Activated T-helper 1 cell treated with Interleukin-2 at 50 U/mL for 16 hours (primary cell): ENCODE results near the gene DRAM1.
A peak's percentile ranks its signal among the peaks of the same experiment; 100 is the strongest.
"Not testable (repeated sequence)": the region's sequence is repeated elsewhere in the genome, so short reads cannot be mapped to it uniquely, and the experiment has no call there.

Experiments used
- DNase-seq: peaks from one replicate; pipeline ENCODE4 v3.0.0-alpha.2; 2020; ENCODE audit warnings: low read depth

DRAM1 gene, protein sequence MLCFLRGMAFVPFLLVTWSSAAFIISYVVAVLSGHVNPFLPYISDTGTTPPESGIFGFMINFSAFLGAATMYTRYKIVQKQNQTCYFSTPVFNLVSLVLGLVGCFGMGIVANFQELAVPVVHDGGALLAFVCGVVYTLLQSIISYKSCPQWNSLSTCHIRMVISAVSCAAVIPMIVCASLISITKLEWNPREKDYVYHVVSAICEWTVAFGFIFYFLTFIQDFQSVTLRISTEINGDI

DNA sequence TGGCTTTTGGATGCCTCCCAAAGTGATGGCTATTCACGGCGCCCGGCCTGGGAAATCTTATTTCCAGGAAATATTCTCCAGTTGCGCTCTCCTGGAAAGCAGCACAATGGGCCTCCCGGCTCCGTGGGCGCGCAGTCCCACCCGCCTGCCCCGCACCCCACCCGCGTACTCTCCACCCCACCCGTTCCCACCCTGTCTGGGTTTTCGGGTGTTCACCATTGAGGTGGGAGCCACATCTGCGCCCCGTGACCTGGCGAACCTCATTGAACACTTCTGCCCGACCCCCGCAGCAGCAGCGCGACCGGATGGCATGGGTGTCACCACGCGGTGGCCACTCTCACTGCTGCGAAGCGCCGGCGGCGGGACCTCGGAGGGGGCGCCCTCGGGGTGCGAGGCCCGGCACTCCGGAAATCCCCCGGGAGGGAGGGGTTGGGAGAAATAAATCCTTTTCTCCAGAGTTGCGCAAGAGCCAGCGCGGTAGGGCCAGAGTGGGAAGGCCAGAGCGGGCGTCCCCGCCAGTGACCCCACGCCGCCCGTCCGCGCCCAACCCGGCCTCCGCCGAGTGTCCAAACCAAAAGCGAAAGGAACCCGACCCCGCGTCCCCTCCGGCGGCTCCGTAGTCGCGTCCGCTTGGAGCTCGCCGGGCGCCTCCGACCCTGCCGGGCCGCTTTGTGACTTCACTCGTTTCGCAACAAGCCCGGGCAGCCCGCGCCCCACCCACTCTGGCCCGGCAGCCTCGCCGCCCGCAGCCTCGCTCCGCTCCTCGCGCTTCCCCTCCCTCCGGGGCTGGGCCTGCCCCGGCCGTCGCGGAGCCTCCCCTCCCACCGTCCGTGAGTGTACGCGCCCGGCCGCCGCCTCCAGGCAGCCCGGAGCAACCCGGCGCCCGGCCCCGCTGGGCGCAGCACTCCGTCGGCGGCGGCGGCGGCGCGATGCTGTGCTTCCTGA is at the start of gene DRAM1:
TSS of gene DRAM1 (plus strand) at position 720 of the 945 bp plus-strand sequence. CDS start at position 930, 210 bp downstream.
- peak; percentile 45 for DNase-seq

DNA sequence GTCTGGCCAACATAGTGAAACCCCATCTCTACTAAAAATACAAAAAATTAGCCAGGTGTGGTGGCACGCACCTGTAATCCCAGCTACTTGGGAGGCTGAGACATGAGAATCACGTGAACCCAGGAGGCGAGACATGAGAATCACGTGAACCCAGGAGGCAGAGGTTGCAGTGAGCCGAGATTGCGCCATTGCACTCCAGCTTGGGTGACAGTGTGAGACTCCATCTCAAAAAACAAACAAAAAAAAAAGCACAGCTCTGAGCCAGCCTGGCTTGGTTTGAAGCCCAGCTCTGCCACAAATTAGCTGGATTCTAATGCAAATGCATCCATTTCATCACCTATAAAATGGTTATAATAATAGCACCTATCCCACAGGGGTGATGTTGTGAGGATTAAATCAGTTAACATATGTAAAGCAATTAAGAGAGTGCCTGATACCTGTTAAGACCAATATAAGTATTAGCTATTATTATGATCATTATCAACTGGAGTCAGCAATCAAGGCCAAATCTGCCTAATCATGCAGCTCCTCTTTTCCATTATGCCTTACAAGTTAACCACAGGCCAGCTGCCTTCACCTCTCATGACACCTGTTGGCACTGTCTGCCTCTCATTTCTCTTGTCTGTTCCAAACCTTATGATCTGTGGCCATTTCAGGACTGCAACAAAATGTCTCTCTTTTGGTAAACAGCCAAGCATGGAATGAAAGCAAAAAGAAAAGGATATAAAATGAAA is 48.8 kb upstream of the DRAM1 start:
- no peak for DNase-seq

DNA sequence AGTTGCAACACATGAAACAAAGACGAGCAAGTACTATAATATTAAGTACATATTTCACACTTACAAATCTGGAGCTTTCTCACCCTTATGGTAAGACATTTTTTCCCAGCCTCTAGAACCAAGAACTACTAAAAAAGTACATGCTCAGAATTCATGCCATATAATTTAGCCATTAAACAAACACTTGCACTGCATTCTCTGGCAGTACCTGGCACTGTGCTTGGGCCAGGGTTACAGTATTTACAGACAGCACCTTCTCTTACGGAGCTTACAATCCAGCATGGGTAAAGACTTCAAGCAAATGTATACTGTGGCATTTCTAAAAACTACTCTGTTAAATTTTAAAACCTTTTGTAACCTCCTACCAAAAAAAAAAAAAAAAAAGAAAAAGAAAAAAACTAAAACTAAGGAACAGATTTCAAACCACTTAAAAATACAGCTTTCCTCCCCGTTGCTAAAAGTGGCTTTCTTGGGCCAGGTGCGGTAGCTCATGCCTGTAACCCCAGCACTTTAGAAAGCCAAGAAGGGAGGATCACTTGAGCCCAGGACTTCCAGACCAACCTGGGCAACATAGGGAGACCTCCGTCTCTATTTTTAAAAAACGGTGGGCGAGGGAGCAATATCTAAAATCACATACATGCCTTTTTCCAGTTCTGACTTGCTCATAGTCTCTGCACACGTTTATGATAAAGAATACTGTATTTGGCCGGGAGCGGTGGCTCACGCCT is 47.6 kb upstream of the DRAM1 start:
- no peak for DNase-seq

DNA sequence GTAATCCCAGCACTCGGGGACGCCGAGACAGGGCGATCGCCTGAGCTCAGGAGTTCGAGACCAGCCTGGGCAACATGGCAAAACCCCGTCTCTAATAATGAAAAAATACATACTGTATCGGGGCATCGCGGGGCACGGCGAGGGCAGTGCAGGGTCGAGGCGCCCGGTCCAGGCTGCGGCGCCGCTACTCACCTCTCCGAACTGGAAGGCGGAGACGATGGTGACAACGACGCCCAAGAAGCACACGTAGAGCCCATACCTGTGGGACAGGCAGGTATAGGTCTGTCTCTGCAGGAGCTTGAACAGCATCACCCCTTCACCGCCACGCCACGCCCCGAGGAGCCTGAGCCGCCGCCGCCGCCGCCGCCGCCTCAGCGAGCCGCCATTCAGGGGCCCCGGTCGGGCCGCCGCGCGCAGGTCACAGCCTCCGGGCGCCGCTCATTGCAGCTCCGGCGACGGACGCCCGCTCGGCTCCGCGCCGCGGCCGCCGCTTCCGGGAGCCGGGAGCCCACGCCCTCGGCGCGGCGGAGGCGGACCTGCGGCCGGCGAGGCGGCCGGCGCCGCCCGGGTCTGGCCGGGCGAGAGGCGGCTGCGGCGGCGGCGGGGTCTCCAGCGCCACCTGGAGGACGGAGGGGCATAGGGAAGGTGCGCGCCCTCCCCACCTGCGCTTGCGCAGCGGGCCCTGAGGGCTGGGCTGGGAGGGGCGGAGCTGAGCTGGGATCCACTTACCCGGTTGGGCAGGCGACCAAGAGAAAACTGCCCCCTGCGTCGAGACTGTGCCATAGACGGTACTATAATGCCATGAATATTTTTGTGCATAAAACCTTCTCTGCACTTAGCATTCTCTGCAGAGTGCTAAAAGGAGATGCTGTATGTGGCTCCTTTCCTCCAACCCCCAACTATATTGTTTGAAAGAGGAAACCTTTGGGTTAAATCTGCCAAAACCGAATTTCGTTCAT is 46.7 kb upstream of the DRAM1 start, which contains the start of gene GNPTAB:
TSS of gene GNPTAB (minus strand) at position 593 of the 959 bp plus-strand sequence. CDS start at position 309, 284 bp downstream.
- peak; percentile 95 for DNase-seq

DNA sequence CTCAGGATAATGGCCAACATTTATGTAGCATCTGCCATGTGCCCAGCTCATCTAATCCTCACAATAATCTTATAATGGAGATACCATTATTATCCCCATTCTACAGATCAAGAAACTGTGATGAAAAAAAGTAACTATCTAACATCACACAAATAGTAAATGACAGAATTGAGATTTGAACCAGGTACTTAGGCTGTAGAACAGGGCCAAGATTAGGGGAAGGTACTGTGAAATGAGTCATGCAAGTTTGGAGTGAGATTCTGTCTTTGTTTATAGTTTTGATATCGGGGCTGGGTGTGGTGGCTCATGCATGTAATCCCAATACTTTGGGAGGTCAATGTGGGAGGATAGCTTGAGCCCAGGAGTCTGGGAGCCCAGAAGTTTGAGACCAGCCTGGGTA is 45.4 kb upstream of the DRAM1 start:
- no peak for DNase-seq

DNA sequence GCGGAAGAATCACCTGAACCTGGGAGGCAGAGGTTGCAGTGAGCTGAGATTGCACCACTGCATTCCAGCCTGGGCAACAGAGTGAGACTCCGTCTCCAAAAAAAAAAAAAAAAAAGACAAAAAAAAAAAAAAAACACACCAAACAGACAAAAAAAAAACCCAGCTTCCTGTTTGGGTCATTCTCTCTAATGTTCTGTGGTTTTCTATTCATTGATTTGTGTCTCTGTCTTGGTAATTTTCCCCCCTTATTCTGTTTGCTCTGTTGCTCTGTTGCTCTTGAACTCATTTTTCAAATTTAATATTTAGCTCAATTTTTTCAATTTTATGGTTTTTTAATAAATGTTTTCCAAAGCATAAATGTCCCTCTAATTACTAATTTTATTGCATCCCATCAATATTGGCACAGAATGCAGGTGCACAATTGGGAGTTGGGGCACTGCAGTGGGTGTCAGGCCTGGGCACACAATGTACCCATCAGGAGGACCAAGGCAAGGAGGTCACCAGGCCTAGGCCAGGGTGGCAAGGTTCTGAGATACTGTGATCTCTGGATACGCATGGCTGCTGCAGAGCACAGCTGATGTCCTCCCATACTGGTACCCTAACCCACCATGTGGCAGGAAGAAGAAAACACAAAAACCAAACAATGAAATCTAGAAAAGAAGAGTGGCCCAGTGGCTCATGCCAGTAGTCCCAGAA is 38.6 kb upstream of the DRAM1 start:
- no peak for DNase-seq

DNA sequence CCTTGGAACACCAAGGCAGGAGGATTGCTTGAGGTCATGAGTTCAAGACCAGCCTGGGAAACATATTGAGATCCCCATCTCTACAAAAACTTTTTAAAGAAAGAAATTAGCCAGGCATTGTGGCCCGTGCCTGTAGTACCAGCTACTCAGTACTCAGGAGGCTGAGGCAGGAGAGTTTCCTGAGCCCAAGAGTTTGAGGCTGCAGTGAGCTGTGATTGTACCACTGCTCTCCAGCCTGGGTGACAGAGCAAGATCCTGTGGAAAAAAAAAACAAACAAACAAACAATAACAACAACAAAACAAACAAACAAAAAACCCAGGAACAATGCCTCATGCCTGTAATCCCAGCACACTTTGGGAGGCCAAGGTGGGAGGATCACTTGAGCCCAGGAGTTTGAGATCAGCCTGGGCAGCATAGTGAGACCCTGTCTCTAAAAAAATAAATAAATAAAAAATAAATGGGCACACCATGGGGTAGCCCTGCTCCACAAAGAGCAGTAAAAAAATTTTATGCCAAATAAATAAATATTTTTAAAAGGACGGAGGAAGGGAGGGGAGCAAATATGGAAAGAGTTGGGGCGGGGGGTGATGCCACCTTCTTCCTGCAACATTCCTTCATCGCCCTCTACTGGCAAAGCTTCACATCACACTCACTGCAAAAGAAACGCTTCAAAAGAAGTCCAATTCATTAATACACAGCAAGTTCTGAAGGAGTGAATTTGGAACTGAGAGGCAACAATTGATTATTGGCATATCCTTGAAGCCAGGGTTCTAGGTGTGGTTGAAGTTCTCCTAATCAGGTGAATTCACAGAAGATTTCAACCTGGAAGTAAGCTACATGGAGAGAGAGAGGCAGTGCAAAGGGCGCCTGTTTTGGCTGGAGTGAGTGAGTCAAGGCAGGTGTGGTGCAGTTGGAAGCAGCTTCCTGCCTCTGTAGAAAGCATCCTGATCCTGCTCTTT is 37.8 kb upstream of the DRAM1 start:
- peak; percentile 43 for DNase-seq

DNA sequence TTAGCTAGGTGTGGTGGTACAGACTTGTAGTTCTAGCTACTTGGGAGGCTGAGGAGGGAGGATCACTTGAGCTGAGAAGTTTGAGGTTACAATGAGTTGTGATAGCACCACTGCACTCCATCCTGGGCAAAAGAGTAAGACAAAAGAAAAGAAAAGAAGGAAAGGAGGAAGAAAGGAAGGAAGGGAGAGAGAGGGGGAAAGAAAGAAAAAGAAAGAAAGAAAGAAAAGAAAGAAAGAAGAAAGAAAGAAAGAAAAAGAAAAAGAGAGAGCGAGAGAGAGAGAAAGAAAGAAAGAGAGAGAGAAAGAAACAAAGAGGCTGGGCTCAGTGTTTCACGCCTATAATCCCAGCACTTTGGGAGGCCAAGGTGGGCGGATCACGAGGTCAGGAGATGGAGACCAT is 36.3 kb upstream of the DRAM1 start:
- DNase-seq, result no peak

DNA sequence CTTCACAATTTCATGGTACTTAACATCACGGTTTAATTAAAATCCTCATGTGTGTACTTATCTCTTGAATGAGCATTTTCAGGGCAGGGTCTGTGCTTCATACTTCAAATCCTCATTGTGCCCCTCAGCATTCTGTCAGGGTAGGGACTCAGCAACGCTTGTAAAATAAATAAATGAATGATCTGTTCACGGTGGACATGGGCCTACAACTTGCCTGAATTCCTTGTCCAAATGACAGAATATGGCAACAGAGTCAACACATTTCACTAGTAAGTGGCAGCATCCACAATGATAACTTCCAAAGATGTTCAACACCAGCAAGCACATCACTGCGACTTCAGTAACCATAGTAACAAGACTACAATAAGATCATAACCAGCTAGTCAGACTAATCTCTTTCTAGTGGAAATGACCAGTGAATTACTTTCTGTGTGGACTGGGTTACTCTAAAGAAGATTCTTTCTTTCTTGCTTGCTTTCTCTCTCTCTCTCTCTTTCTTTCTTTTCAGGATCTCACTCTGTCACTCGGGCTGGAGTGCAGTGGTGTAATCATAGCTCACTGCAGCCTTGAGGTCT is 32.2 kb upstream of the DRAM1 start:
- DNase-seq, result no peak

DNA sequence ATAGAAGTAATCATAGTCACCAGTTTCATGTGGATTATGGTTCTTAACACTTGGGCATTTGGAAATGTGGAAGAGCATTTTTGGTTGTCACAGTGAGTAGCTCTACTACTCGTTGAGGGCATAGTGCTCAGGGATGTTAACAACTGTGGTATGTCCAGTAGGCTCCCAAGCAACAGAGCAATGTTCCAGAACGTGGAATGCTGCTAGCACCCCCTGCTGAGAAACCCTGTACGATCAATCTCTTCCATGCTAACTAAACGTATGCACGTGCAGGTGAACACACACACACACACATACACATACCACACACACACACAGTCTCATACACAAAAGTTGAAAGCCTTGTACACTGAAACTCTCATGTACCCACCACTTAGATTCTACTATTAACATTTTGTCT is 30.1 kb upstream of the DRAM1 start:
- no peak for DNase-seq

DNA sequence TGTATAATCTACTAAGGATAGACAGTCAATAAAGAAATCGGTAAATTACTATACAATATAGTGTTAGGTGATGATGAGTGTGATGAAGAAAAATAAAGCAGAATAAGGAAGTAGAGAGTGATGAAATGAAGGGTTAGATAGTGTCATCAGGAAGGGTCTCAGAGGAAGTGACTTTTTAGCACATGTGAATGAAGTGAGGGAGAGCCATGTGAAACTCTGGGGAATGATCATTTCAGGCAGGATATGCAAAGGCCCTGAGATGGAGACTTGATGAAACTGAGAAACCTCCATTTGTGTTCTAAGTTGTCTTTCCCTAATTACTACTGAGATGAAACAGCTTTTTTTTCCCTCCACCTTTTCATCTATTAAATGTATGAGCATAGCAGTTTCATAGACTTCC is 27.2 kb upstream of the DRAM1 start:
- DNase-seq, result no peak

DNA sequence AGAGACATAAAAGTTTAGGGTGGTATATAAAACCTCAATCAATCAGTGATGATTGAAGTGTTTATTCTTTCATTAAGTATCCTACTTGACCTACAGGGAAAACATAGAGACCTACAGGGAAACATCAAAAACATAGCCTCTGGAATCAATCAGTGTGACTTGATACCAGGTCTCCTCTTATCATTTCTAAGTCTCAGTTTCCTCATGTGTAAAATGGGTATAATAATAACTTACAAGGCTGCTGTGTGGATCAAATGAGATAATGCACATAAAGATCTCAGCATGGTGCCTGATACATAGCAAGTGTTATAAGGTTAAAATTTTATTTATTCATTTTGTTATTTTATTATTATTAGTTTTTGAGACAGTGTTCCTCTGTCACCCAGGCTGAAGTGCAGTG is 24.4 kb upstream of the DRAM1 start:
- no peak for DNase-seq

DNA sequence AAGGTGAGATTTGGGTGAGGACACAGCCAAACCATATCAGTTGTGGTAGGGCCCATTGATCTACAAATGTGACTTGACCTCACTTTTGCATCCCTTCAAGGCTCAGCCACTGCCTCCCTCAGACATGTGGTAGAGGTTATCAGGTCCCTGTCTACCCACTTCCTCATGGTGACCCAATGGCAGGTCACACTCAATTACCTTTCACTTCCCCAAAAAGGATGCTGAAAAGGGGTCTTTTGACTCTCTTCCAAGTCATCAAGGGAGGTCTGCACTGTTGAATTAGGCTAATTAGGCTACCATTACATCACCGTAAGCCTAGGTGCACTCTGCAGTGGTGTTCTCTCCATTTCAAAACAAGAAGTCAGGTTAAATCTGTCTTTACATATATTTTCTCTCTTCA is 22.6 kb upstream of the DRAM1 start:
- DNase-seq, result no peak

DNA sequence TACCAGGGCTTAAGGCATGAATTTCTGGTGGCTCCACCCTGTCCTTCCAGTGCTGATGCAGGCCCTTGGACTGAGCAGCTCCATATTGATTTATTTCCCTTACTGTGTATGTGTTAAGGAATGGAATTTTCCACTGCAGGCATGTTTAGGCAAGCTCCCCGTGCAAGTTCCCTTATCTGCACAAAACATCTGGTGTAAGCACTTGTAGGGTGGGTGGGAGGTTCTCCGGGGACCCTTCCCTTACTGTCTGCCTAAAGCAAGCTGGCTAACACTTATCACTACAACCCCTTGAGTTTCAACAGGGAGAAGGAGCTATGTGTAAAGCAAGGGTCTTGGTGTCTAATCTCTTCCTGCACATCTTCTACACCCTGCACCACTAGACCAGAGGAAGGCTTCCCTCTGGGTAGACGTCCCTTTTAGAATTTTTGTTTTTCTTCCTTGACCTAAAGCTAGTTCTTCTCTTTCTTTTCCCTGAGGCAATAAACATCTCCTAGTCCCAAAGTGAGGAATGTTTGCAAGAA is 22.0 kb upstream of the DRAM1 start:
- DNase-seq, result no peak

DNA sequence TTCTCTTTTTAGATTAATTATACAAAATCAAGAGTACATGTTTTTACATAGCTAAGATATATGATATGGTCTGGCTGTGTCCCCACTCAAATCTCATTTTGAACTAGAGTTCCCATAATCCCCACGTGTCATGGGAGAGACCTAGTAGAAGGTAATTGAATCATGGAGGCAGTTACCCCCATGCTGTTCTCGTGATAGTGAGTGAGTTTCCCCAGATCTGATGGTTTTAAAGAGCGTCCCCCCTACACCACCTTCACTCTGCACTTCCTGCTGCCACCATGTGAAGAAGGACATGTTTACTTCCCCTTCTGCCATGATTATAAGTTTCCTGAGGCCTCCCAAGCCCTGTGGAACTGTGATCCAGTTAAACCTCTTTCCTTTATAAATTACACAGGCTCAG is 21.4 kb upstream of the DRAM1 start:
- DNase-seq, result no peak

DNA sequence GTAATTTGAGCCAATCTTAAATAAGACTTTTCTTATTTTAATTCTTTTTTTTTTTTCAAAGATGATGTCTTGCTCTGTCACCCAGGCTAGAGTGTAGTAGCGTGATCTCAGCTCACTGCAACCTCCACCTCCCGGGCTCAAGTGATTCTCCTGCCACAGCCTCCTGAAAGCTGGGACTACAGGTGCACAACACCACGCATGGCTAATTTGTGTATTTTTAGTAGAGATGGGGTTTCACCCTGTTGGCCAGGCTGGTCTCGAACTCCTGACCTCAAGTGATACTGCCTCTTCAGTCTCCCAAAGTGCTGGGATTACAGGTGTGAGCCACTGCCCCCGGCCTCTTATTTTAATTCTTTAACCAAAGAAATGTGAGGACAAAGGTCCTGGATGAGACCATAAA is 20.8 kb upstream of the DRAM1 start:
- not testable (repeated sequence) for DNase-seq

DNA sequence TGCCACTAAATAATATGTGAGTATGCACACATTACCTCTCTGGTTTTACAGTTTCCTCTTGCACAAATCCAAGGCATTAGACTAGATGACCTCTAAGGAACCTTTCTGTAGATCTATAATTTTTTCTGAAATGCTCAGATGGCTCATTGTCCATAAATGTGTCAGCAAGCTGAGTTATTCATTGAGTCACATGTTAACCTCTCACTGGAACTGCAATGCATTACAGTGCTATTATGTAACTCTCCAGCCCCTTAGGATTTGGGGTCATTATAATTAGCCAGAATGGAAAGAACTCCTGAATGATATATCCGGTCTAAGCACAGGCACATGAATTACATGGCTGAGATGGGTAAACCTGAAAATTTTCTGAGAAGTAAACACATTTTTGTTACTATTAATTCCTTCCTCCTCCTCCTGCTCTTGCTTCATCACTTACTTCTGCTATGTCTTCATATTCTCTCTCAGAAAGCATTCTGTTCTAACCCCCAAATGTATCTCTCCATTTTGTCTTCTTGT is 20.3 kb upstream of the DRAM1 start:
- no peak for DNase-seq

DNA sequence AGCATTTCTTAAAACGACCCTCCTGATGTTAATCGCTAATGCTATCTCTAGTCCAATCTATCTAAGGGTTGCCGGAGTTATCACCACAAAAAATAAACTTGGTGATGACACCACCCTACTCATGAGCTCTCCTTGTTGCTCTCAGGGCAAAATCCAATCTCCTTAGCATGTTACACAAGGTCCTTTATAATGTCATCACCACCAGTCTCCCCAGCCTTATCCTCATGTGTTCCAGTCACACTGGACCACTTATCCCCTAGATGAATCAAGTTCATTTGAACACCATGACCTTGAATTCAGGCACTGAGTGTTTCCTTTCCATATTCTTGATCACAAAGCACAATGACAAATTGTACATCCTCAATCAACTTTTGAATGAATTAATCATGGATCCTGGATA is 19.0 kb upstream of the DRAM1 start:
- DNase-seq, result no peak
